ENCODE measurements around the gene NLN.

NLN gene

GRCh38 chr5:65818592-65818991, 96.6 kb downstream of the NLN start:
- Histone ChIP-seq H3F3A (ENCODE audit: control insufficient read depth, insufficient read depth) (no peaks in the 10 kb centered on the region; the same call in 1 of the 2 replicates), H3K79me2 (ENCODE audit: control insufficient read depth, low read length) (no peaks in the 10 kb centered on the region), H3K9me3 (ENCODE audit: control insufficient read depth, insufficient read depth, low read length) (no peaks in the 10 kb centered on the region), H3K4me2 (ENCODE audit: low read length) (no peak overlapping the region), H3K9me2 (replicated peaks; ENCODE audit: control insufficient read depth, low read length) (no peaks in the 10 kb centered on the region), H4K20me1 (ENCODE audit: control insufficient read depth, insufficient read depth, low read depth, low read length) (no peaks in the 10 kb centered on the region), H3K36me3 (ENCODE audit: control insufficient read depth, low read length) (peaks cover 3% of the 10 kb centered on the region; the same call in 1 of the 2 replicates), H3K4me1 (ENCODE audit: control insufficient read depth, low read length) (peaks cover 28% of the 10 kb centered on the region), H3K27ac (ENCODE audit: low read depth, low read length) (no peak overlapping the region), H3K27me3 (ENCODE audit: control insufficient read depth, low read length) (no peaks in the 10 kb centered on the region), H3K4me3 (ENCODE audit: low read length) (no peak overlapping the region)
- TF ChIP-seq EZH2phosphoT487 (IDR thresholded peaks at IDR 0.05; ENCODE audit: borderline replicate concordance, low read length) = no peak
- TF ChIP-seq, protein P1, sequence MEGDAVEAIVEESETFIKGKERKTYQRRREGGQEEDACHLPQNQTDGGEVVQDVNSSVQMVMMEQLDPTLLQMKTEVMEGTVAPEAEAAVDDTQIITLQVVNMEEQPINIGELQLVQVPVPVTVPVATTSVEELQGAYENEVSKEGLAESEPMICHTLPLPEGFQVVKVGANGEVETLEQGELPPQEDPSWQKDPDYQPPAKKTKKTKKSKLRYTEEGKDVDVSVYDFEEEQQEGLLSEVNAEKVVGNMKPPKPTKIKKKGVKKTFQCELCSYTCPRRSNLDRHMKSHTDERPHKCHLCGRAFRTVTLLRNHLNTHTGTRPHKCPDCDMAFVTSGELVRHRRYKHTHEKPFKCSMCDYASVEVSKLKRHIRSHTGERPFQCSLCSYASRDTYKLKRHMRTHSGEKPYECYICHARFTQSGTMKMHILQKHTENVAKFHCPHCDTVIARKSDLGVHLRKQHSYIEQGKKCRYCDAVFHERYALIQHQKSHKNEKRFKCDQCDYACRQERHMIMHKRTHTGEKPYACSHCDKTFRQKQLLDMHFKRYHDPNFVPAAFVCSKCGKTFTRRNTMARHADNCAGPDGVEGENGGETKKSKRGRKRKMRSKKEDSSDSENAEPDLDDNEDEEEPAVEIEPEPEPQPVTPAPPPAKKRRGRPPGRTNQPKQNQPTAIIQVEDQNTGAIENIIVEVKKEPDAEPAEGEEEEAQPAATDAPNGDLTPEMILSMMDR (IDR thresholded peaks at IDR 0.05; ENCODE audit: low read depth, low read length, poor library complexity, severe bottlenecking) = no peak

DNA sequence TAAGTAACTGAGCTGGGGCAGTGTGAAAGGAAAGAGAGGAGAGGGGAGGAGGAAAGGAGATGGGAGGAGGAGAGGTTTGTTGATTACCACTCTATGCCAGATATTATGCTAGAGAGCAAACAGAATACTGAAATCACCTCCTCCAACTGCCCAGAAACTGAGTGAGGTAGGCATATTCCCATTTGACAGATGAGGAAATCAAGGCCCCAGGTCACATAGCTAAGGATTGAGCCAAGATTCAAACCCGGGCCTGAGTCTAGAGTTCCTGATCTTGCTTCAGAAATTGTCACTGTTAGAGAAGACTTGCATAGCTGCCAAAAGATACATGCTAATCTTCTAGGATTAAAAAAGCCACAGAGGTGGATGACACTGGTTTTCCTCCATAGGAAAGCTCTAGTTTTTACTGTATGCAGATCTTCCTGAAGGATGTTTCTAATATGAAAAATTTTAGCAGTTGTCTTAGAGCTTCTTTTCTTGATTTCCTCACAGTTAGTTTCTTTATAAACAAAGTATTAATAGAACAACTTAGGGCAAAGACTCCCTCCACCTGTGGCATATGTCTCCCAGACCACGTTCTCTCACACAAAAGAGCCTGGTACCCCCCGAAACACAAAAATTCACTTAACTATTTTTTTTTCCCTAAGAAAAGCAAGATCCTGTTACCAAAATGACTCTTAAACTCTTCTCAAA, 97.4 kb downstream of the NLN start:
- H3K79me2 ChIP-seq (ENCODE audit: control insufficient read depth, low read length) = no peaks in the 10 kb centered on the region
- H3F3A ChIP-seq (ENCODE audit: control insufficient read depth, insufficient read depth) = no peaks in the 10 kb centered on the region; the same call in 1 of the 2 replicates
- TF ChIP-seq EZH2phosphoT487 (IDR thresholded peaks at IDR 0.05; ENCODE audit: borderline replicate concordance, low read length) = no peak
- TF ChIP-seq, protein P1 (IDR thresholded peaks at IDR 0.05; ENCODE audit: low read depth, low read length, poor library complexity, severe bottlenecking) = no peak
- H3K9me3 ChIP-seq (ENCODE audit: control insufficient read depth, insufficient read depth, low read length) = no peaks in the 10 kb centered on the region
- peaks cover 28% of the 10 kb centered on the region for H3K4me1 ChIP-seq (ENCODE audit: control insufficient read depth, low read length)
- no peaks in the 10 kb centered on the region for H3K9me2 ChIP-seq (replicated peaks; ENCODE audit: control insufficient read depth, low read length)
- no peaks in the 10 kb centered on the region for H3K27me3 ChIP-seq (ENCODE audit: control insufficient read depth, low read length)
- H3K4me2 ChIP-seq (ENCODE audit: low read length) = peak overlapping the region; percentile 13
- H4K20me1 ChIP-seq (ENCODE audit: control insufficient read depth, insufficient read depth, low read depth, low read length) = no peaks in the 10 kb centered on the region
- H3K4me3 ChIP-seq (ENCODE audit: low read length) = no peak overlapping the region
- H3K27ac ChIP-seq (ENCODE audit: low read depth, low read length) = no peak overlapping the region
- H3K36me3 ChIP-seq (ENCODE audit: control insufficient read depth, low read length) = peaks cover 3% of the 10 kb centered on the region; the same call in 1 of the 2 replicates

DNA sequence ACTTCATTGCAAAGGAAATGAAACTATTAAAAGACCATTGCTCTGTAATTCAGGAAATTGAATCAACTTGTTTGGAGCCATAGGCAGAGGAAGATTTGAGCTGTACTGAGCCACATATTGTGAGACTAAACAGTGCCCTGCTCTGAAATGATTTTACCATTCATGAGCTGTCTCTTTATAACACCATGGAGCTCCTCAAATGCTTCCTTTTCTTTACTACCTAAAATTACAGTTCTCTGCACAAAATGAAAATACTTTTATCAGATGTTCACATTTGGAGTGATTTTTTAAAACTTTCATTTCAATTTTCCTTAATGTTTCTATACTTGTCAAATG, 97.9 kb downstream of the NLN start:
- Histone ChIP-seq H3K4me3 (ENCODE audit: low read length) (no peak overlapping the region), H3K36me3 (ENCODE audit: control insufficient read depth, low read length) (peaks cover 3% of the 10 kb centered on the region; the same call in 1 of the 2 replicates), H4K20me1 (ENCODE audit: control insufficient read depth, insufficient read depth, low read depth, low read length) (no peaks in the 10 kb centered on the region), H3F3A (ENCODE audit: control insufficient read depth, insufficient read depth) (no peaks in the 10 kb centered on the region; the same call in 1 of the 2 replicates), H3K27ac (ENCODE audit: low read depth, low read length) (no peak overlapping the region), H3K9me2 (replicated peaks; ENCODE audit: control insufficient read depth, low read length) (no peaks in the 10 kb centered on the region), H3K4me1 (ENCODE audit: control insufficient read depth, low read length) (peaks cover 28% of the 10 kb centered on the region), H3K9me3 (ENCODE audit: control insufficient read depth, insufficient read depth, low read length) (no peaks in the 10 kb centered on the region), H3K79me2 (ENCODE audit: control insufficient read depth, low read length) (no peaks in the 10 kb centered on the region), H3K4me2 (ENCODE audit: low read length) (peak overlapping the region; percentile 13), H3K27me3 (ENCODE audit: control insufficient read depth, low read length) (no peaks in the 10 kb centered on the region)
- TF ChIP-seq, protein P1 (IDR thresholded peaks at IDR 0.05; ENCODE audit: low read depth, low read length, poor library complexity, severe bottlenecking) = no peak
- TF ChIP-seq EZH2phosphoT487 (IDR thresholded peaks at IDR 0.05; ENCODE audit: borderline replicate concordance, low read length) = no peak

Measured in DOHH2 (cell line).